Urinary bladder (tissue), 4 donors: ENCODE results near the gene EGR2. TPM values are rescaled to one million over a fixed set of nuclear protein-coding genes. Genes with fewer than 3 reads are reported as not detected.

Experiments used
- DNase-seq: peaks from one replicate; pipeline ENCODE4 v3.0.0-alpha.2; 2015; ENCODE audit errors: extremely low spot score
- H3K27ac ChIP-seq: one replicate; pipeline ENCODE4 v1.5.1; 2013; ENCODE audit warnings: low read depth, mild to moderate bottlenecking, moderate library complexity
- H3K36me3 ChIP-seq: one replicate; pipeline ENCODE4 v1.6.1; 2013; ENCODE audit warnings: mild to moderate bottlenecking, moderate library complexity; ENCODE audit not compliant: insufficient read depth
- H3K4me1 ChIP-seq: one replicate; pipeline ENCODE4 v1.6.1; 2013; ENCODE audit warnings: mild to moderate bottlenecking, moderate library complexity; ENCODE audit not compliant: insufficient read depth
- H3K4me3 ChIP-seq: one replicate; pipeline ENCODE4 v1.5.1; 2013; ENCODE audit warnings: low read depth, low read length
- WGBS: extraction: QIAGEN DNeasy Blood & Tissue Kit; methylation state at CpG from one replicate; pipeline ENCODE4 v1.1.7; 2013; 5-methylcytosine and 5-hydroxymethylcytosine counted together
- polyA plus RNA-seq: library from polyadenylated mRNA; stranded (reverse); fragments of 200-250 nt; gene quantifications from one replicate; pipeline ENCODE4 v1.2.3, GENCODE V29; 2013
- total RNA-seq: library from RNA; depleted of rRNA; stranded (reverse); fragments of >200 nt; gene quantifications from one replicate; pipeline ENCODE4 v1.2.3, GENCODE V29; 2014
- donor health status: healthy with polysubstance abuse.
- donor health status: healthy.

Gene EGR2
- total and polyA plus RNA-seq, 2 donors: 2.3 to 5.3 TPM

DNA sequence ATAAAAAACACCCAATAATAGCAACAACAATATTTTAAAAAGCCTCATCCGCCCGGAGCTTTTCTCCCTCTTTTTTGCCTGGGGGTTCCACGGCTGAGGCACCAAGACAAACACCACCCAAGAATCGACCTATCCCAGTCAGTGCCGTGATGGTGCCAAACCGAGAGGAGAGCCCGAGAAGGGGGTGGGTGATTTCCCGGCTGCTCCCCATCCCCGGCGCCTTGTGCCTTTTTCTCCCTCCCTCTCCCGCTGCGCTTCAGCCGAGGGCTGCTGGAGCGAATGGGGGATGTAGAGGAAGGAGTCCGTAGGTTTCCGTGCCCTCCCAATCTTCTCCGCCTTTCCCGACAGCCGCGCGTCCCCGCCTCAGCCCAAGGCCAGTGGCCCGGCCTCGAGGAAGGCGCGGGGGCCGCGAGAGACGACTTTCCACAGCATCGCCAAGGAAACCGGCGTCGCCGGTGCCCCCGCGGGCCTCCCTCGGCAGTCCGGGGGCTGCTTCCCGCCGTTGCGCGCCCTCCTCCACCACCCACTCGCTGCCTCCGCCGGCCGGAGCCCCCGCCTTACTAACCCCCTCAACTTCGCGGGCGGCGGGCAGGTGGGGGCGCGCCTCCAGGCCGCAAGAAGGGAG, 1.3 kb downstream of the EGR2 start:
- WGBS: 2% methylated on average over 54 of the region's 54 CpGs
- Histone ChIP-seq H3K27ac (no peak overlapping the region), H3K36me3 (no peaks in the 10 kb centered on the region), H3K4me1 (no peaks in the 10 kb centered on the region), H3K4me3 (peak overlapping the region; percentile 26)
- DNase-seq: no peak

DNA sequence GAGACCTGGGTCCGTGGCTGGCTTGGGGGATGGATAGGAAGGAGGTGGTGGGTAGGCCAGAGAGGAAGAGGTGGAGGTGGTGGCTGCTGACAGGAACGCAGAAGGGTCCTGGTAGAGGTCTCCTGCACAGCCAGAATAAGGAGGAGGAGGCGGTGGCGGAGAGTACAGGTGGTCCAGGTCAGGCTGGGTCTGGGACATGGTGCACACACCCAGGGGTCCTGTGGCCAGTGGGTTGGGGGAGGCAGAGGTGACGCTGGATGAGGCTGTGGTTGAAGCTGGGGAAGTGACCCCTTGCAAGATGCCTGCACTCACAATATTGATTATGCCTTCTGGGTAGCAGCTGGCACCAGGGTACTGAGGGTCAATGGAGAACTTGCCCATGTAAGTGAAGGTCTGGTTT, 2.2 kb downstream of the EGR2 start:
- Histone ChIP-seq H3K27ac (no peak overlapping the region), H3K36me3 (no peaks in the 10 kb centered on the region), H3K4me3 (no peak overlapping the region), H3K4me1 (no peaks in the 10 kb centered on the region)
- DNase-seq: no peak
- WGBS: 90% methylated on average over 5 of the region's 5 CpGs

DNA sequence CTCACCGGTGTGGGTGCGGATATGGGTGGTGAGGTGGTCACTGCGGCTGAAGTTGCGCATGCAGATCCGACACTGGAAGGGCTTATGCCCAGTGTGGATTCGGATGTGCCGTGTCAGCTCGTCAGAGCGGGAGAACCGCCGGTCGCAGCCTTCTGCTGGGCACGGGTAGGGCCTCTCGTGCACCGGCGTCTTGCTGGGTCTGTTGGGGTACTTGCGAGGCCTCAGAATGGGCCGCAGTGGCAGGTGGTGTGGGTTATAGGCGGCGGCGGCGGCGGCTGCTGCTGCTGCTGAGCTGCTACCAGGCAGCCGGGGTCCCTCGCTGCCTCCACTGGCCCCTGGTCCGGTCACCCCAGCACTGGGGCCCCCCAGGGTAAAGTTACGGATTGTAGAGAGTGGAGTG, 2.7 kb downstream of the EGR2 start:
- H3K36me3 ChIP-seq: no peaks in the 10 kb centered on the region
- DNase-seq: no peak
- no peak overlapping the region for H3K4me3 ChIP-seq
- WGBS: 85% methylated on average over 27 of the region's 27 CpGs
- no peak overlapping the region for H3K27ac ChIP-seq
- no peaks in the 10 kb centered on the region for H3K4me1 ChIP-seq

DNA sequence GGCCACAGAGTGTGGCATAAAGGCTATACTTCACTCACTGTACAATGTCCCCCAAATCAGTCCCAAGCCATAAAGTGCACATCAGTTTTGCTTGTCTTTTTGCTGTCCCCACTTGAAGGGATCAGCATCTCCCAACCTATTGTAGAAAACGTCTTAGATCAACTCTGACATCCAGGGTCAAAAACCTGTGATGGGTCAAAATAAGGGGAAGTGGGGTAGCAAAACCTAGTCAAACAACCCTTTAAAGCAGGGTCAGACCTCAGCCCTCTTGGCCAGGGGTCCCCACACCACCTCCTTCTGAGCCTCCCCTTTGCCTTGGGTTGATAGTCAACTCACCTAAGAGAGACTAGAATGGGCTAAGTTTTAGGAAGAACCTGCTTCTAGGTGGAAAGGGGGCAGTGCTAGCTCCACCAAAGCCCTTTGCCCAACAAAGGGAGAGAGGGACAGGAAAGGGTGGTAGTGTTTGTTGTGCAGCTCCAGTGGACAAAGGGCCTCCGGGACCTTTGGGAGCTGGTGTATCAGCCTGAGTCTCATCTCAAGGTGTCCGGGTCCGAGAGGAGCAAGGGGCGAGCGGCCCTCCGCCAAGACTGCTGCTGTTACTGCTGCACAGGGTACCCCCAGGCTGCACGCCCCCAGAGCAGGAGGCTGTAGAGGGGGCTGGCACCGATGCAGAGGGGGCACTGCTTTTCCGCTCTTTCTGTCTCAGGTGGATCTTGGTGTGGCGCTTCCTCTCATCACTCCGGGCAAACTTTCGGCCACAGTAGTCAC, 3.3 kb downstream of the EGR2 start:
- no peak for DNase-seq
- WGBS: 90% methylated on average over 13 of the region's 13 CpGs
- no peak overlapping the region for H3K4me3 ChIP-seq

DNA sequence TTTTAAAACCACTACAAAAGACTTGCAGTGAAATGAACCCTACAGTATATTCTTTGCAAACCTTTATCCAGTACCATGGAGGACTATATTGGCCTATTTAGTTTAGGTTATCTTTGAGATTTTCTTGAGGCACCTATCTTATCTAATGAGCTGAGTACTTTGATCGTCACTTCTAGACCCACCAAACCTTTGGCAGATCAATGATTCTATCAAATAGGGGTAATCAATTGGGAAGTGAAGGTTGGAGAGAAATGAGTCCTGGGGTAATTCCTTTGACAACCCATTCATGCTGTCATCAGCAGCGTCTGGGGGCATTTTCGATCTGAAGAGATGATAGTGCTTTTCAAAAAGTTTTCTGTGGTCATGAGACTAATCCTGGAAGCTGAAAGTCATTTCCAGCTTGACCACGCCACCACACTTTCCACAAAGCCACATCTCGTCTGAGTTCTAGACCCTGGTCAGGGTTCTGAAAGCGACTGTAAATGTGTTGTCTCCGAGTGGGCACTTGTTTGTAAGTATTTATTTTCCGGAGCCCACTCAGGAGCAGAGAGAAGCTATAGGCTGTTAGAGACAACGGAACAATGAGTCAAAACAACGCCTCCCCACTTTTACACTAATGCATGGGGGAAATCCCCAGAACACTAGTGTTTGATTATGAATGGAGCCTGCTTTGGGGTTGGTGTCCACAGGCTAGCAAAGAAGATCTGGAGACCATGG, 4.8 kb downstream of the EGR2 start:
- 90% methylated on average over 10 of the region's 10 CpGs for WGBS
- Histone ChIP-seq H3K36me3 (no peaks in the 10 kb centered on the region), H3K27ac (no peak overlapping the region), H3K4me1 (no peaks in the 10 kb centered on the region), H3K4me3 (no peak overlapping the region)
- DNase-seq: no peak

More for the DNA sequence above, 3.3 kb downstream of the EGR2 start:
- Histone ChIP-seq H3K4me1 (no peaks in the 10 kb centered on the region), H3K27ac (no peak overlapping the region), H3K36me3 (no peaks in the 10 kb centered on the region)

DNA sequence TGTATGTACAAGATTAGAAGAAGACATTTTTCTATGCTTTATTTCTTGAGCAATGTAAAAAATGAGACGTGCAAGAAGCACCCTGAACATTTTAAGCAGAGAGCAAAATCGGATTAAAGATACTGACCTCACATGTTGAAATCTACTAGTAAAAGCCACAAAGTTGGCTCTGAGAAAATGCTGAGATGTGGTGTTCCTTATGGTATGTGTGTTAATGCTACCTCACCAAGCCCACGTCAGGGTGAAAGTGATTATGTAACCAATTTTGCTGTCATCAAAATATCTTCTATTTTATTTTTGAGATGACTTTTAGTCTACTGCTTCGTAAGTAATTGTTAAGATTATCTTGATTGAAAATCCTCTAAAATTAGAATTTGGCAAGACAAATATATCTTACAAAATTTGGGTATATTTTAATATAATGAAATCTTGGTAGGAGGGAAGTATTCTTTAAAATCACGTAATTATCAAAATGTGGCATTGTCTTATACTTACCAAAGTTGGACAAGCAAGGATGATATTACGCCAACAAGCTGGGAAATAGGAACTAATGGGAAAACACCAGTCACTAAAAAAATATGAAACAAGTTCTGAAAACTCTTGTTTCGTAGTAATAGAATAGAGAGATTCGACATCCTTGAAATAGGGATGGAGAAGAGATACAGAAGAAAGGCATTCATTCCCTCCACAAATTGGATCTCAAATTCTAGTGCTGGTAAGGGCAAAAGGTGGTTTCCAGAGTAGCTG, 5.8 kb downstream of the EGR2 start:
- WGBS: 93% methylated on average over 8 of the region's 8 CpGs
- Histone ChIP-seq H3K4me1 (no peaks in the 10 kb centered on the region), H3K27ac (no peak overlapping the region), H3K4me3 (no peak overlapping the region), H3K36me3 (no peaks in the 10 kb centered on the region)
- DNase-seq: no peak

DNA sequence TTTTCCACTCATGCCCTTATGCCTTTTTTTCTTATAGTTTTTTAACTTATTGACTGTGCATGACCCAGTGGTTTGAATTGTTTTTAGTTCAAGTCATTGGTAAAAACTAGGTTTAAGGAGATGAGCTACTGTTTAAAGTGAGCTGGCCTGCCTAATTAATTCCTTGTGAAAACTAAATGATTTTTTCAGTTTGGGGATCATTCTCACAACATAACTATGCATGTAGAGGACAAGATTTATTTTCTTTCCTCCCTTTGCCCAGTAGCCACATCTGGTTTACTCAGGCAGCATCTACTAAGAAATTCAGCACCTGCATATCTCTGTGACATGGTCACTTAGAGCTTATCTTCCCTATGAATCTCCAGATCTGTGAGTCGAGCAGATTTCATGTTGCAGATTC, 9.9 kb downstream of the EGR2 start:
- WGBS: 24% methylated on average over 1 of the region's 1 CpG
- no peak overlapping the region for H3K4me3 ChIP-seq
- H3K36me3 ChIP-seq: no peaks in the 10 kb centered on the region
- DNase-seq: no peak
- H3K4me1 ChIP-seq: no peaks in the 10 kb centered on the region
- no peak overlapping the region for H3K27ac ChIP-seq

DNA sequence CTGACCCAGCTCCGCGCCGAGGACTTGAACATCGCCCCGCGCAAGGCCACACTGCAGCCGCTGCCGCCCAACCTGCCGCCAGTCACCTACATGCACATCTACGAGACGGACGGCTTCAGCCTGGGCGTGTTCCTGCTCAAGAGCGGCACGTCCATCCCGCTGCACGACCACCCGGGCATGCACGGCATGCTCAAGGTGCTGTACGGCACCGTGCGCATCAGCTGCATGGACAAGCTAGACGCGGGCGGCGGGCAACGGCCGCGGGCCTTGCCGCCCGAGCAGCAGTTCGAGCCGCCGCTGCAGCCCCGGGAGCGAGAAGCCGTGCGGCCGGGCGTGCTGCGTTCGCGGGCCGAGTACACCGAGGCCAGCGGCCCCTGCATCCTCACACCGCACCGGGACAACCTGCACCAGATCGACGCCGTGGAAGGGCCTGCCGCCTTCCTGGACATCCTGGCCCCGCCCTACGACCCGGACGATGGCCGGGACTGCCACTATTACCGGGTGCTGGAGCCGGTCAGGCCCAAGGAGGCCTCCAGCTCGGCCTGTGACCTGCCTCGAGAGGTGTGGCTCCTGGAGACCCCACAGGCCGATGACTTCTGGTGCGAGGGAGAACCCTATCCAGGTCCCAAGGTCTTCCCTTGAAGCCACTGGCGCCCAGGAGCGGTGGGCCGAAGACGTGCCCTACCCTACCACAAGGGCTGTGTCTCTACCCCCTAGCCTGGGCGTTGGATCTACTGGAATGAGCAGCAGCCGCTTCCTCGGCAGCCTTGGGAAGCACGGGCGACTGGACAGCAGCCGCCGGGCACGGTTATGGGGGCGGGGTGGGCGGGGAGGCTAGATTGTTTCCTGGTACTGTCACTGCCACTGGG, 10.7 kb downstream of the EGR2 start:
- no peaks in the 10 kb centered on the region for H3K4me1 ChIP-seq
- peak overlapping the region; percentile 93 for H3K4me3 ChIP-seq
- 2% methylated on average over 77 of the region's 77 CpGs for WGBS
- DNase-seq: no peak
- no peaks in the 10 kb centered on the region for H3K36me3 ChIP-seq
- H3K27ac ChIP-seq: peak overlapping the region; percentile 99

DNA sequence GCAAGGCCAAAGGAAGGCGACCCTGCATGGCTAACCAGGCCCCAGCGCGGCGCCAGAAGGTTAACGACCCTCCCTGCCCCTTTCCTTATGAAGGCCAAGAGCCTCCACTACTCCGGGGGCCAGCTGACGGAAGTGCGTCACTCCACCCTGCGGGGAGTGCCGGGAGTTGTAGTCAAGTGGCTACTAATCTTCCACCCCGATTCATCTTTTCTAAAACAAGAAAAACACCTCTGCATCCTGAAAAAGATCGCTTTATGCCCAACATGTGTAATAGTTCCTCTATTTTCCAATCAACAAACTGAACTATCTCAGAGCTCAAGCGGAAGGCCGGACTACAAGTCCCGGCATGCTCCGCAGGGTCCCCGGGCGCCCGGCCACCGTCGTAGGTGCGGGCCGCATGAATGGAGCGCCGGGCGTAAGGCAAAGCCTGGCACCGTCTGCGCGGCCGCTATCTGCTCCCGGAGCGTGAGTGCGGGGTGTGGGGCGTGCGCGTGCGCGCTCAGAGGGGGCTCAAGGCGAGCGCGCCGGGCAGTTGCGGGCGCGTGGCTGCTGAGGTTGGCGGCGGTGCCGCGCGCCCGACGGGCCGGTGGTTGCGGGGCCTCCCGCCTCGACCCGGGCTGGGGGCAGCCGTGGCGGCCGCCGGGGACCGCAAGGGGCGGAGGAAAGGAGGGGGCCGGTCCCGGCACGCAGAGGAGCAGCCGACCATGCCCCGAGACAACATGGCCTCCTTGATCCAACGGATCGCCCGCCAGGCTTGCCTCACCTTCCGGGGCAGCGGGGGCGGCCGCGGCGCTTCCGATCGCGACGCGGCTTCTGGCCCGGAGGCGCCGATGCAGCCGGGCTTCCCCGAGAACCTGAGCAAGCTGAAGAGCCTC, 11.6 kb downstream of the EGR2 start, which contains the start of gene ADO:
Gene ADO (plus strand): TSS at position 365 of the 875 bp plus-strand sequence. CDS start 340 bp downstream, at position 705.
- peak; percentile 82 for DNase-seq
- WGBS: under 1% methylated on average over 87 of the region's 87 CpGs
- peak within 1 kb of the TSS; percentile 99 for H3K27ac ChIP-seq
- peak within 1 kb of the TSS; percentile 93 for H3K4me3 ChIP-seq
- H3K4me1 ChIP-seq: no peaks in the 10 kb centered on the region
- no peaks in the 10 kb centered on the region for H3K36me3 ChIP-seq

DNA sequence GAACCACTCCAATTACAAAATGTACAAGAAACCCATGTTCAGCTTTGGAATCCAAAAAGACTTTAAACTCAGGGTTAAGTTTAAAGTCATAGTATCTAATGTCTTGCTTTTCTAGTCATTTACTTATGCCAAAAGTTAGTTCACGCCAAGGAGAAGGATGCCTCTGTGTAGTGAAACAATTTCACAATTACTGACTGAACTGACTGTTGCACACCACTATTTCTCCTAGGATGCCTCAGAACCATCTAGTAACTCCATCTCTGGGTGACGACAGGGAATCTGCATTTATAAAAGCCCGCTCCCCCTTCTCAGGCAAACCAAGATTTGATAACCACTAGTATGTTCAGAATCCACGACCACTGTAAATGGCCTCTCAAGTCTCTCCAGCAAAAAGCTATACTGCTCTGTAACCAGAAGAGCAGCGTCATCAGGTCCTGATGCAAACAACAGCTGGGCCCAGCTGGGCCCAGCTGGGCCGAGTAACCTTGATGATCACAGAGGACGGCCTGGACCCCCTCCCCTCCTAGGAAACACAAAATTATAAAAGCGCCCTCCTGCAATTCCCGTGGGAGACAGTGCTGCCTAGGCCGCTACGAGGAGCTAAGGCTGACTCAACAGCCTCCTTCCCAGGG, 12.3 kb downstream of the EGR2 start:
- Histone ChIP-seq H3K4me3 (peak overlapping the region; percentile 93), H3K36me3 (no peaks in the 10 kb centered on the region), H3K4me1 (no peaks in the 10 kb centered on the region), H3K27ac (peak overlapping the region; percentile 99)
- WGBS: 22% methylated on average over 11 of the region's 11 CpGs
- no peak for DNase-seq

DNA sequence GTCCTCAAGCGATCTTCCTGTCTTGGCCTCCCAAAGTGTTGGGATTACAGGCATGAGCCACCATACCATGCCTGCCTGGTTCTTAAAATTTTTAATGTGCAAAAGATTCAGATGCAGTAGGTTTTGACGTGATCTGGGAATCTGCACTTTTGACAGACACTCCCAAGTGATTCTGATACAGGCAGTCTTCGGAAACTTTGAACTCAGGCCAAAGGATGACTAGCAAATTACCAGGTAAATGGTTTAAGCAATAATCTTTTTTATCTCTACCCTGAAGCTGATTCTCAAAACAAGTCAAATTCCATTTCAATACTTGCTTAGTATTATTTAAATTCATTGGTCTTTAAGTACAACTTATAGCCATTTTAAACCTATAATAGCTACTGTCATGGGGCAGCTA, 14.3 kb downstream of the EGR2 start:
- Histone ChIP-seq H3K4me3 (no peak overlapping the region), H3K4me1 (no peaks in the 10 kb centered on the region)
- WGBS: 91% methylated on average over 3 of the region's 3 CpGs

DNA sequence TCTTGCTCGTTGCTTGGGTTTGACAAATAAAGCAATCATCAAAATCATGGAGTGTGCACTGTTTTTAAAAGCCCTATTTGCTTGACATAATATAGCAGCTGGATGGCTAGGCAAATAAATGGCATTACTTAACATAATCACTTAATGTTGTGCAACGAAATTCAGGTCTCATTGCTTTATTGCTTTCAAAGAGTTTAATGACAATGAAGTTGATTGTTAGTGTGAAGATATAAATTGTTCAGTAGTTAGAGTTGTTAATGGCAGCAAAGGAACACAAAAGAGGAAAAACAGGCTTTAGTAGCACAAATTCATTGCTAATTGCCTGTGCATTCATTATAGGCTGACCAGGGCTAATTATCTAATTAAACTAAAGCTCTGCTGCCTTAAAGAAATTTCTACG, 19.3 kb downstream of the EGR2 start:
- H3K4me3 ChIP-seq: no peak overlapping the region
- H3K36me3 ChIP-seq: no peaks in the 10 kb centered on the region
- no peak for DNase-seq
- no peaks in the 10 kb centered on the region for H3K4me1 ChIP-seq
- 72% methylated on average over 3 of the region's 3 CpGs for WGBS
- no peak overlapping the region for H3K27ac ChIP-seq

More for the DNA sequence above, 14.3 kb downstream of the EGR2 start:
- DNase-seq: no peak
- Histone ChIP-seq H3K36me3 (no peaks in the 10 kb centered on the region), H3K27ac (no peak overlapping the region)
